NOMO-1 treated with DMSO at 0.1 percent for 48 hours (cell line): ENCODE results near the gene LRRC59.
A peak's percentile ranks its signal among the peaks of the same experiment; 100 is the strongest.

Experiments used
- DNase-seq: peaks from one replicate; lab custom pipeline; 2025; ENCODE audit not compliant: unreplicated experiment; lab: John Stamatoyannopoulos, UW

The LRRC59 gene

GRCh38 chr17:50388728-50389127 lies 8.6 kb downstream of the LRRC59 start:
- no peak for DNase-seq

GRCh38 chr17:50386510-50386909 lies 10.8 kb downstream of the LRRC59 start:
- no peak for DNase-seq

- DNase-seq, result no peak
These were observed 14.4 kb downstream of the LRRC59 start for GRCh38 chr17:50382931-50383330.

- no peak for DNase-seq
These were observed 15.4 kb downstream of the LRRC59 start for GRCh38 chr17:50381920-50382319.

GRCh38 chr17:50381260-50381815 lies 16.0 kb downstream of the LRRC59 start:
- no peak for DNase-seq

- no peak for DNase-seq
These were observed 16.7 kb downstream of the LRRC59 start for GRCh38 chr17:50380369-50381259.

- DNase-seq, result no peak
These were observed 17.8 kb downstream of the LRRC59 start for GRCh38 chr17:50379351-50380132.

- DNase-seq, result no peak
These were observed 21.3 kb downstream of the LRRC59 start for GRCh38 chr17:50375858-50376538.

- no peak for DNase-seq
These were observed 23.6 kb downstream of the LRRC59 start for GRCh38 chr17:50373705-50374104.

- DNase-seq, result peak; percentile 89
These were observed 24.4 kb downstream of the LRRC59 start, which contains the start of the genes EME1 and MRPL27 for GRCh38 chr17:50372758-50373556. EME1 (plus strand) TSS chr17:50373229; CDS start chr17:50375209, 1,980 bp downstream. MRPL27 (minus strand) TSS chr17:50373184; CDS start chr17:50373170, 14 bp downstream.

GRCh38 chr17:50372222-50372757 lies 25.0 kb downstream of the LRRC59 start:
- DNase-seq, result no peak

GRCh38 chr17:50371526-50371925 lies 25.8 kb downstream of the LRRC59 start:
- DNase-seq, result no peak

GRCh38 chr17:50370052-50370451 lies 27.3 kb downstream of the LRRC59 start:
- DNase-seq, result no peak

GRCh38 chr17:50367401-50367800 lies 29.9 kb downstream of the LRRC59 start:
- DNase-seq, result no peak

- no peak for DNase-seq
These were observed 31.5 kb downstream of the LRRC59 start for GRCh38 chr17:50365649-50366393.

- no peak for DNase-seq
These were observed 32.2 kb downstream of the LRRC59 start for GRCh38 chr17:50365165-50365564.

GRCh38 chr17:50364715-50365114 lies 32.6 kb downstream of the LRRC59 start:
- no peak for DNase-seq

GRCh38 chr17:50364061-50364458 lies 33.3 kb downstream of the LRRC59 start:
- DNase-seq, result no peak
